KMS-11 (cell line): ENCODE measurements around the gene KLHL40.

Experiments
- H2AFZ ChIP-seq: fragments of 200-600 bp; sonication (generic); 2 replicates; pipeline ENCODE4 v1.6.1; 2016; ENCODE audit warnings: antibody characterized with exemption, mixed run types, low read depth
- H3K27ac ChIP-seq: fragments of 200-600 bp; sonication (generic); 2 replicates; pipeline ENCODE4 v1.6.1; 2016; ENCODE audit warnings: mild to moderate bottlenecking, mixed run types
- H3K27me3 ChIP-seq: fragments of 200-600 bp; sonication (generic); 2 replicates; pipeline ENCODE4 v1.6.1; 2017; ENCODE audit warnings: mild to moderate bottlenecking, low read depth, mixed run types, moderate library complexity; ENCODE audit not compliant: insufficient read depth
- H3K36me3 ChIP-seq: fragments of 200-600 bp; sonication (generic); 2 replicates; pipeline ENCODE4 v1.6.1; 2017; ENCODE audit warnings: mild to moderate bottlenecking, mixed run types; ENCODE audit not compliant: insufficient read depth
- H3K4me1 ChIP-seq: fragments of 200-600 bp; sonication (generic); 2 replicates; pipeline ENCODE4 v1.6.1; 2016; ENCODE audit warnings: mild to moderate bottlenecking, low read depth, mixed run types; ENCODE audit not compliant: poor library complexity, severe bottlenecking
- H3K4me2 ChIP-seq: fragments of 200-600 bp; sonication (generic); 2 replicates; pipeline ENCODE4 v1.7.0; 2016; ENCODE audit warnings: mild to moderate bottlenecking, mixed run types
- H3K4me3 ChIP-seq: fragments of 200-600 bp; sonication (generic); IDR thresholded peaks from 2 replicates; pipeline ENCODE4 v1.6.1; 2017; ENCODE audit warnings: low read depth, low read length, mixed read lengths; ENCODE audit not compliant: insufficient read depth
- H3K79me2 ChIP-seq: fragments of 200-600 bp; sonication (generic); 2 replicates; pipeline ENCODE4 v1.6.1; 2016; ENCODE audit warnings: low read depth, mixed run types; ENCODE audit not compliant: insufficient read depth
- H3K9ac ChIP-seq: fragments of 200-600 bp; sonication (generic); 2 replicates; pipeline ENCODE4 v1.6.1; 2016; ENCODE audit warnings: mild to moderate bottlenecking, mixed run types
- H4K20me1 ChIP-seq: fragments of 200-600 bp; sonication (generic); 2 replicates; pipeline ENCODE4 v1.6.1; 2016; ENCODE audit warnings: mild to moderate bottlenecking, mixed run types; ENCODE audit not compliant: insufficient read depth
- CTCF ChIP-seq: fragments of 200-600 bp; sonication (generic); conservative IDR thresholded peaks from 2 replicates; pipeline ENCODE4 v1.6.1; 2017; ENCODE audit warnings: low read depth, mild to moderate bottlenecking, antibody characterized with exemption, low read length, moderate library complexity, mixed read lengths

Gene KLHL40

GRCh38 chr3:42655980-42656679 lies 29.2 kb upstream of the KLHL40 start:
- no peak overlapping the region for H3K9ac ChIP-seq
- no peak overlapping the region for H3K4me2 ChIP-seq
- no peaks in the 10 kb centered on the region for H3K4me1 ChIP-seq
- no peaks in the 10 kb centered on the region for H4K20me1 ChIP-seq
- H3K36me3 ChIP-seq: no peaks in the 10 kb centered on the region
- H3K27ac ChIP-seq: no peak overlapping the region
- no peak overlapping the region for H2AFZ ChIP-seq
- TF ChIP-seq CTCF: no peak
- H3K79me2 ChIP-seq: no peaks in the 10 kb centered on the region
- no peaks in the 10 kb centered on the region for H3K27me3 ChIP-seq
- H3K4me3 ChIP-seq: no peak overlapping the region

- Histone ChIP-seq H3K79me2 (no peaks in the 10 kb centered on the region), H3K9ac (no peak overlapping the region), H3K4me3 (no peak overlapping the region), H3K4me2 (no peak overlapping the region), H3K36me3 (no peaks in the 10 kb centered on the region), H3K27me3 (no peaks in the 10 kb centered on the region), H4K20me1 (no peaks in the 10 kb centered on the region), H3K4me1 (no peaks in the 10 kb centered on the region), H3K27ac (no peak overlapping the region), H2AFZ (no peak overlapping the region)
- no peak for TF ChIP-seq CTCF
Observed at GRCh38 chr3:42656680-42657610, 28.4 kb upstream of the KLHL40 start.

GRCh38 chr3:42657675-42658074 lies 27.7 kb upstream of the KLHL40 start:
- no peaks in the 10 kb centered on the region for H3K79me2 ChIP-seq
- no peaks in the 10 kb centered on the region for H3K27me3 ChIP-seq
- TF ChIP-seq CTCF: no peak
- no peak overlapping the region for H2AFZ ChIP-seq
- no peak overlapping the region for H3K4me3 ChIP-seq
- H3K27ac ChIP-seq: no peak overlapping the region
- no peaks in the 10 kb centered on the region for H4K20me1 ChIP-seq
- no peaks in the 10 kb centered on the region for H3K36me3 ChIP-seq
- no peak overlapping the region for H3K9ac ChIP-seq
- H3K4me2 ChIP-seq: no peak overlapping the region
- no peaks in the 10 kb centered on the region for H3K4me1 ChIP-seq

- Histone ChIP-seq H3K36me3 (no peaks in the 10 kb centered on the region), H3K79me2 (no peaks in the 10 kb centered on the region), H3K4me2 (no peak overlapping the region), H3K4me3 (no peak overlapping the region), H4K20me1 (no peaks in the 10 kb centered on the region), H3K4me1 (no peaks in the 10 kb centered on the region), H3K27ac (no peak overlapping the region), H3K9ac (no peak overlapping the region), H3K27me3 (no peaks in the 10 kb centered on the region), H2AFZ (no peak overlapping the region)
- TF ChIP-seq CTCF: no peak
Observed at GRCh38 chr3:42658091-42658770, 27.1 kb upstream of the KLHL40 start.
